HepG2 (cell line): ENCODE measurements around the gene PRCD. TPM values are rescaled to one million over a fixed set of nuclear protein-coding genes. Genes with fewer than 3 reads are reported as not detected.

Experiments
- CEBPG ChIP-seq: IDR thresholded peaks from 2 replicates; pipeline ENCODE4 v1.6.1; 2016
- GTF2F1 ChIP-seq: fragments of 150-350 bp; IDR thresholded peaks from 2 replicates; pipeline ENCODE4 v1.6.1; 2014; ENCODE audit warnings: low read length
- HDAC1 ChIP-seq: sonication (generic); formaldehyde crosslinking; IDR thresholded peaks from 2 replicates; pipeline ENCODE4 v1.5.1; 2020; ENCODE audit warnings: mild to moderate bottlenecking, missing genetic modification reagents
- HDAC2 ChIP-seq: sonication (generic); formaldehyde crosslinking; IDR thresholded peaks from 2 replicates; pipeline ENCODE4 v1.4.0; 2020; ENCODE audit warnings: missing genetic modification reagents
- HNF1B ChIP-seq: sonication (generic); formaldehyde crosslinking; IDR thresholded peaks from 2 replicates; pipeline ENCODE4 v1.5.1; 2020; ENCODE audit warnings: mild to moderate bottlenecking, moderate library complexity, missing genetic modification reagents
- ISX ChIP-seq: sonication (generic); formaldehyde crosslinking; conservative IDR thresholded peaks from 2 replicates; pipeline ENCODE4 v1.5.0; 2020; ENCODE audit warnings: missing genetic modification reagents
- NCOA2 ChIP-seq: sonication (generic); formaldehyde crosslinking; IDR thresholded peaks from 2 replicates; pipeline ENCODE4 v1.8.0; 2022; ENCODE audit warnings: inconsistent platforms
- PHF5A ChIP-seq: IDR thresholded peaks from one replicate; pipeline ENCODE4 v1.6.1; 2018; ENCODE audit warnings: low read depth, missing genetic modification reagents; ENCODE audit not compliant: unreplicated experiment
- RBFOX2 ChIP-seq: fragments of 200-400 bp; formaldehyde crosslinking; IDR thresholded peaks from 2 replicates; pipeline ENCODE4 v1.6.1; 2017; ENCODE audit warnings: low read depth, mild to moderate bottlenecking, low read length
- RBM22 ChIP-seq: fragments of 200-400 bp; formaldehyde crosslinking; optimal IDR thresholded peaks from 2 replicates; pipeline ENCODE3; 2017; ENCODE audit warnings: mild to moderate bottlenecking, low read length, moderate library complexity
- SCMH1 ChIP-seq: sonication (generic); formaldehyde crosslinking; IDR thresholded peaks from 2 replicates; pipeline ENCODE4 v1.9.0; 2021; ENCODE audit warnings: missing genetic modification reagents, mild to moderate bottlenecking, borderline replicate concordance
- TARDBP ChIP-seq: sonication (generic); formaldehyde crosslinking; IDR thresholded peaks from 2 replicates; pipeline ENCODE4 v1.8.0; 2022; ENCODE audit warnings: mild to moderate bottlenecking, missing genetic modification reagents
- TEAD2 ChIP-seq: sonication (generic); formaldehyde crosslinking; IDR thresholded peaks from 2 replicates; pipeline ENCODE4 v1.9.0; 2021; ENCODE audit warnings: missing genetic modification reagents
- ZFP36L1 ChIP-seq: sonication (generic); formaldehyde crosslinking; IDR thresholded peaks from 2 replicates; pipeline ENCODE4 v1.8.0; 2022; ENCODE audit warnings: mild to moderate bottlenecking, missing genetic modification reagents, moderate library complexity
- ZFYVE20 ChIP-seq: sonication (generic); formaldehyde crosslinking; IDR thresholded peaks from 2 replicates; pipeline ENCODE4 v1.8.0; 2023; ENCODE audit warnings: low read depth, mild to moderate bottlenecking, moderate library complexity, missing genetic modification reagents, borderline replicate concordance
- ZNF256 ChIP-seq: sonication (generic); formaldehyde crosslinking; conservative IDR thresholded peaks from 2 replicates; pipeline ENCODE4 v1.4.0; 2020; ENCODE audit warnings: missing genetic modification reagents
- ZNF33A ChIP-seq: sonication (generic); formaldehyde crosslinking; IDR thresholded peaks from 2 replicates; pipeline ENCODE4 v1.5.1; 2020; ENCODE audit warnings: missing genetic modification reagents, mild to moderate bottlenecking, moderate library complexity, borderline replicate concordance
- ZNF382 ChIP-seq: sonication (generic); formaldehyde crosslinking; IDR thresholded peaks from 2 replicates; pipeline ENCODE4 v1.5.0; 2020; ENCODE audit warnings: missing genetic modification reagents, mild to moderate bottlenecking, borderline replicate concordance
- ZNF678 ChIP-seq: sonication (generic); formaldehyde crosslinking; IDR thresholded peaks from 2 replicates; pipeline ENCODE4 v1.4.0; 2020; ENCODE audit warnings: mild to moderate bottlenecking, missing genetic modification reagents
- ZNF792 ChIP-seq: IDR thresholded peaks from 2 replicates; pipeline ENCODE4 v1.6.1; 2016
- polyA plus RNA-seq, 8 experiments: library from polyadenylated mRNA; depleted of rRNA in 3 of 8; stranded (reverse) in 7 of 8; unstranded in 1 of 8; fragments of >200 nt; fragmentation: Illumina TruSeq in 4 of 8; extraction: Trizol in 4 of 8; gene quantifications; 2 replicates each; pipeline versions ENCODE4 v1.2.1 to v1.2.3, GENCODE V29; 2011 to 2016; ENCODE audit warnings: low read depth in 4 of 8, missing spikeins in 1 of 8, mixed read lengths in 1 of 8; ENCODE audit not compliant: insufficient read depth in 1 of 8
- total RNA-seq, 5 experiments: library from RNA; depleted of rRNA; stranded (reverse); fragments of >200 nt; fragmentation: Illumina TruSeq; extraction: Trizol; gene quantifications; 2 replicates each; pipeline ENCODE4 v1.2.3, GENCODE V29; 2016; ENCODE audit warnings: low read depth in 1 of 5
- TF ChIP-seq, protein P1 (sequence below): sonication (generic); formaldehyde crosslinking; IDR thresholded peaks from 2 replicates; pipeline ENCODE4 v1.4.0; 2020; ENCODE audit warnings: low read depth, mild to moderate bottlenecking, missing genetic modification reagents
- TF ChIP-seq, protein P2 (sequence below): IDR thresholded peaks from 2 replicates; pipeline ENCODE4 v1.6.1; 2018; ENCODE audit warnings: missing genetic modification reagents, mild to moderate bottlenecking, missing compliant biosample characterization
- TF ChIP-seq, protein P3 (sequence below): sonication (generic); formaldehyde crosslinking; IDR thresholded peaks from 2 replicates; pipeline ENCODE4 v1.5.0; 2020; ENCODE audit warnings: mild to moderate bottlenecking, missing genetic modification reagents, borderline replicate concordance

Gene PRCD
- total and polyA plus RNA-seq, 2 of the 13 experiments (the other 11 are each of a cell fraction or from before 2014, with no cell fraction given), result 0.51 TPM; not detected in 1

DNA sequence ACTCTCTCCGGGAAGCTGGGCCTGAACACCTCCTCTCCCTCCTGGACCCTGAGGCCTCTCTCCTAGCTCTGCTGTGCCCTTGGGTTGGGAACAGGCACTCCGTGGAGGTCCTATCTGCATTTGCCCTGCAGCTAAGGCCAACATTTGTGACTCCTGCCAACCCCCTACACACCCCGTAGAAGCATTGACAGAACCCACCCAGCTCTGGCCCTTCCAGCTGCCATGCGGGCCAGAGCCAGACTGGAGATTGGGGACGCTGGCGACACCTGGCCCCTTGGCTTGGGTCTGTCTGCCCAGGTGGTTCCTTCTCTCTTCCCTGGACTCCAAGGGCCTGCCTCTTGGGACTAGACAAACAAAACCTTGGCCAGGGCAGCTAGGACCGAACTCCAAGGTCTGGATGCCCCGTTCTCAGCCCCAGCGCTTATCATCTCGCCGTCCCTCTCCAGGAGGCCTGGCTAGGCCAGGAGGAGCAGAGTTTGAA, 38.0 kb upstream of the PRCD start (continued):
- TF ChIP-seq ZNF792 (0 out of 2 replicates have a peak, but pooled peaks have one; percentile 11), ZNF382 (CRISPR knock-in tag) (no peak), ISX (no peak), ZFYVE20 (no peak), HDAC1 (peak; percentile 3; the same call in 1 of the 2 replicates), HDAC2 (peak; percentile 3; the same call in 1 of the 2 replicates), NCOA2 (CRISPR knock-in tag) (no peak), RBM22 (no peak), ZNF33A (CRISPR knock-in tag) (no peak), ZNF678 (no peak), RBFOX2 (no peak), ZNF256 (CRISPR knock-in tag) (no peak), PHF5A (CRISPR knock-in tag) (no peak), ZFP36L1 (no peak), SCMH1 (CRISPR knock-in tag) (no peak), CEBPG (CRISPR knock-in tag) (no peak), TARDBP (CRISPR knock-in tag) (0 out of 2 replicates have a peak, but pooled peaks have one; percentile 1), GTF2F1 (no peak), TEAD2 (CRISPR knock-in tag) (0 out of 2 replicates have a peak, but pooled peaks have one; percentile 29), HNF1B (CRISPR knock-in tag) (peak; percentile 64; the same call in 1 of the 2 replicates)
- TF ChIP-seq, protein P1, sequence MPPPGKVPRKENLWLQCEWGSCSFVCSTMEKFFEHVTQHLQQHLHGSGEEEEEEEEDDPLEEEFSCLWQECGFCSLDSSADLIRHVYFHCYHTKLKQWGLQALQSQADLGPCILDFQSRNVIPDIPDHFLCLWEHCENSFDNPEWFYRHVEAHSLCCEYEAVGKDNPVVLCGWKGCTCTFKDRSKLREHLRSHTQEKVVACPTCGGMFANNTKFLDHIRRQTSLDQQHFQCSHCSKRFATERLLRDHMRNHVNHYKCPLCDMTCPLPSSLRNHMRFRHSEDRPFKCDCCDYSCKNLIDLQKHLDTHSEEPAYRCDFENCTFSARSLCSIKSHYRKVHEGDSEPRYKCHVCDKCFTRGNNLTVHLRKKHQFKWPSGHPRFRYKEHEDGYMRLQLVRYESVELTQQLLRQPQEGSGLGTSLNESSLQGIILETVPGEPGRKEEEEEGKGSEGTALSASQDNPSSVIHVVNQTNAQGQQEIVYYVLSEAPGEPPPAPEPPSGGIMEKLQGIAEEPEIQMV (CRISPR knock-in tag), result no peak
- TF ChIP-seq, protein P2, sequence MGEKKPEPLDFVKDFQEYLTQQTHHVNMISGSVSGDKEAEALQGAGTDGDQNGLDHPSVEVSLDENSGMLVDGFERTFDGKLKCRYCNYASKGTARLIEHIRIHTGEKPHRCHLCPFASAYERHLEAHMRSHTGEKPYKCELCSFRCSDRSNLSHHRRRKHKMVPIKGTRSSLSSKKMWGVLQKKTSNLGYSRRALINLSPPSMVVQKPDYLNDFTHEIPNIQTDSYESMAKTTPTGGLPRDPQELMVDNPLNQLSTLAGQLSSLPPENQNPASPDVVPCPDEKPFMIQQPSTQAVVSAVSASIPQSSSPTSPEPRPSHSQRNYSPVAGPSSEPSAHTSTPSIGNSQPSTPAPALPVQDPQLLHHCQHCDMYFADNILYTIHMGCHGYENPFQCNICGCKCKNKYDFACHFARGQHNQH (CRISPR knock-in tag), result no peak
- TF ChIP-seq, protein P3, sequence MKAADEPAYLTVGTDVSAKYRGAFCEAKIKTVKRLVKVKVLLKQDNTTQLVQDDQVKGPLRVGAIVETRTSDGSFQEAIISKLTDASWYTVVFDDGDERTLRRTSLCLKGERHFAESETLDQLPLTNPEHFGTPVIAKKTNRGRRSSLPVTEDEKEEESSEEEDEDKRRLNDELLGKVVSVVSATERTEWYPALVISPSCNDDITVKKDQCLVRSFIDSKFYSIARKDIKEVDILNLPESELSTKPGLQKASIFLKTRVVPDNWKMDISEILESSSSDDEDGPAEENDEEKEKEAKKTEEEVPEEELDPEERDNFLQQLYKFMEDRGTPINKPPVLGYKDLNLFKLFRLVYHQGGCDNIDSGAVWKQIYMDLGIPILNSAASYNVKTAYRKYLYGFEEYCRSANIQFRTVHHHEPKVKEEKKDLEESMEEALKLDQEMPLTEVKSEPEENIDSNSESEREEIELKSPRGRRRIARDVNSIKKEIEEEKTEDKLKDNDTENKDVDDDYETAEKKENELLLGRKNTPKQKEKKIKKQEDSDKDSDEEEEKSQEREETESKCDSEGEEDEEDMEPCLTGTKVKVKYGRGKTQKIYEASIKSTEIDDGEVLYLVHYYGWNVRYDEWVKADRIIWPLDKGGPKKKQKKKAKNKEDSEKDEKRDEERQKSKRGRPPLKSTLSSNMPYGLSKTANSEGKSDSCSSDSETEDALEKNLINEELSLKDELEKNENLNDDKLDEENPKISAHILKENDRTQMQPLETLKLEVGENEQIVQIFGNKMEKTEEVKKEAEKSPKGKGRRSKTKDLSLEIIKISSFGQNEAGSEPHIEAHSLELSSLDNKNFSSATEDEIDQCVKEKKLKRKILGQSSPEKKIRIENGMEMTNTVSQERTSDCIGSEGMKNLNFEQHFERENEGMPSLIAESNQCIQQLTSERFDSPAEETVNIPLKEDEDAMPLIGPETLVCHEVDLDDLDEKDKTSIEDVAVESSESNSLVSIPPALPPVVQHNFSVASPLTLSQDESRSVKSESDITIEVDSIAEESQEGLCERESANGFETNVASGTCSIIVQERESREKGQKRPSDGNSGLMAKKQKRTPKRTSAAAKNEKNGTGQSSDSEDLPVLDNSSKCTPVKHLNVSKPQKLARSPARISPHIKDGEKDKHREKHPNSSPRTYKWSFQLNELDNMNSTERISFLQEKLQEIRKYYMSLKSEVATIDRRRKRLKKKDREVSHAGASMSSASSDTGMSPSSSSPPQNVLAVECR, result no peak
